Measurements from ENCODE around the gene DDX31.

DNA sequence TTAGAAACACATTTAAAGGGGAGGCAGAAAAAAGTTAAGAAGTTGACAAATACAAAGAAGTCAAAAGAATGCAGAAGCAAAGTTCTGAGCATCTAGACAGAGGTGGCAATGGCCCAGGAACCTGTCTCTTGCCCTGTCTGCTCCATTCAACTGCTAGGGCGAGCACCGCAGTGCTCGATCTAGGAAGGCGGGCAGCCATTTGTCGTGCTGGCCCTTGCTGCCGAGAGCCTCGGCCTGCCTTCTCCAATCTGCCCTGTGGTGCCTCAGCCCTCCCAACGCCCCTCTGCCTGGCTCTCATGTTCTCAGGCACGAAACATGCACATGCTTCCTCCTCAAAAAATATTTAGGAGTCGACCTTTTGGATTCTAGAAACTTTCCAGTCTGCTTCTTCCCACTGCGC lies 42.2 kb downstream of the DDX31 start:
- TF ChIP-seq, protein P1, sequence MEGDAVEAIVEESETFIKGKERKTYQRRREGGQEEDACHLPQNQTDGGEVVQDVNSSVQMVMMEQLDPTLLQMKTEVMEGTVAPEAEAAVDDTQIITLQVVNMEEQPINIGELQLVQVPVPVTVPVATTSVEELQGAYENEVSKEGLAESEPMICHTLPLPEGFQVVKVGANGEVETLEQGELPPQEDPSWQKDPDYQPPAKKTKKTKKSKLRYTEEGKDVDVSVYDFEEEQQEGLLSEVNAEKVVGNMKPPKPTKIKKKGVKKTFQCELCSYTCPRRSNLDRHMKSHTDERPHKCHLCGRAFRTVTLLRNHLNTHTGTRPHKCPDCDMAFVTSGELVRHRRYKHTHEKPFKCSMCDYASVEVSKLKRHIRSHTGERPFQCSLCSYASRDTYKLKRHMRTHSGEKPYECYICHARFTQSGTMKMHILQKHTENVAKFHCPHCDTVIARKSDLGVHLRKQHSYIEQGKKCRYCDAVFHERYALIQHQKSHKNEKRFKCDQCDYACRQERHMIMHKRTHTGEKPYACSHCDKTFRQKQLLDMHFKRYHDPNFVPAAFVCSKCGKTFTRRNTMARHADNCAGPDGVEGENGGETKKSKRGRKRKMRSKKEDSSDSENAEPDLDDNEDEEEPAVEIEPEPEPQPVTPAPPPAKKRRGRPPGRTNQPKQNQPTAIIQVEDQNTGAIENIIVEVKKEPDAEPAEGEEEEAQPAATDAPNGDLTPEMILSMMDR (IDR thresholded peaks at IDR 0.05; ENCODE audit: poor library complexity), result no peak
- TF ChIP-seq EZH2 (IDR thresholded peaks at IDR 0.05; ENCODE audit: borderline replicate concordance), result no peak

All from hepatocyte (in vitro differentiated cells).